K562 (cell line): ENCODE data around the gene TRIM37. TPM values are rescaled to one million over a fixed set of nuclear protein-coding genes. Genes with fewer than 3 reads are reported as not detected.

Experiments
- ELF1 ChIP-seq: fragments of 200-800 bp; sonication (Bioruptor generic); IDR thresholded peaks from 2 replicates; pipeline ENCODE4 v1.6.1; 2016; ENCODE audit warnings: missing genetic modification characterization, missing compliant biosample characterization
- GATAD2A ChIP-seq: fragments of 450-650 bp; IDR thresholded peaks from 2 replicates; pipeline ENCODE4 v1.6.1; 2017
- IRF2 ChIP-seq: sonication (generic); formaldehyde crosslinking; IDR thresholded peaks from 2 replicates; pipeline ENCODE4 v1.8.1; 2022; ENCODE audit warnings: mild to moderate bottlenecking, missing genetic modification reagents
- MEF2A ChIP-seq: IDR thresholded peaks from 2 replicates; pipeline ENCODE4 v1.6.1; 2011; ENCODE audit warnings: low read depth, mild to moderate bottlenecking, low read length, moderate library complexity; ENCODE audit not compliant: control insufficient read depth
- POLR2G ChIP-seq: fragments of 200-400 bp; formaldehyde crosslinking; IDR thresholded peaks from 2 replicates; pipeline ENCODE4 v1.6.1; 2017; ENCODE audit warnings: low read depth, mild to moderate bottlenecking, antibody characterized with exemption, low read length, moderate library complexity
- RBM39 ChIP-seq: fragments of 200-400 bp; formaldehyde crosslinking; optimal IDR thresholded peaks from 2 replicates; pipeline ENCODE3; 2018; ENCODE audit warnings: low read depth, low read length
- SIX5 ChIP-seq, 2 experiments: IDR thresholded peaks; 2 replicates each; pipeline ENCODE4 v1.6.1; 2011; ENCODE audit warnings: low read length in 2 of 2, borderline replicate concordance in 1 of 2, low read depth in 1 of 2, mild to moderate bottlenecking in 1 of 2, moderate library complexity in 1 of 2; ENCODE audit not compliant: insufficient read depth in 1 of 2
- TBP ChIP-seq: optimal IDR thresholded peaks from 2 replicates; pipeline ENCODE3; 2011; ENCODE audit warnings: low read depth, low read length, improper control_type of control experiment
- TEAD4 ChIP-seq, 2 experiments: sonication (generic) in 1 of 2; formaldehyde crosslinking in 1 of 2; IDR thresholded peaks; 2 replicates each; pipeline versions ENCODE4 v1.6.1 to v1.8.0; 2012 to 2022; ENCODE audit warnings: borderline replicate concordance in 1 of 2, inconsistent platforms in 1 of 2, low read length in 1 of 2, mild to moderate bottlenecking in 1 of 2, missing genetic modification reagents in 1 of 2
- ZNF561 ChIP-seq: fragments of 450-650 bp; formaldehyde crosslinking; conservative IDR thresholded peaks from 2 replicates; pipeline ENCODE4 v1.4.0; 2020; ENCODE audit warnings: mild to moderate bottlenecking, moderate library complexity
- polyA plus RNA-seq, 8 experiments: library from polyadenylated mRNA; depleted of rRNA in 4 of 8; stranded (reverse) in 5 of 8; unstranded in 3 of 8; fragments of >200 nt; fragmentation: Nextera tagmentation in 2 of 8; fragmentation: Illumina TruSeq in 1 of 8; extraction: Ambion mirVana in 2 of 8; extraction: Trizol in 1 of 8; gene quantifications; 2 replicates each; pipeline versions ENCODE4 v1.2.1 to v1.2.3, GENCODE V29; 2011 to 2014; ENCODE audit warnings: inconsistent platforms in 1 of 8, missing spikeins in 1 of 8
- total RNA-seq, 7 experiments: library from RNA; depleted of rRNA in 6 of 7; stranded (reverse); fragments of >200 nt in 6 of 7; fragmentation: Illumina TruSeq in 2 of 7; extraction: Trizol in 2 of 7; gene quantifications; 2 replicates each; pipeline versions ENCODE4 v1.2.1 to v1.2.3, GENCODE V29; 2011 to 2021; ENCODE audit warnings: low replicate concordance in 1 of 7
- TF ChIP-seq, protein P1 (sequence below): fragments of 200-600 bp; sonication (generic); IDR thresholded peaks from one replicate; pipeline ENCODE4 v1.6.1; 2012; ENCODE audit warnings: mild to moderate bottlenecking, low read depth, low read length, inconsistent platforms
- TF ChIP-seq, protein P2 (sequence below): fragments of 200-800 bp; sonication (Bioruptor generic); IDR thresholded peaks from 2 replicates; pipeline ENCODE4 v1.6.1; 2017; ENCODE audit warnings: missing genetic modification characterization, missing compliant biosample characterization
- TF ChIP-seq, protein P3 (sequence below): fragments of 250-450 bp; sonication (Bioruptor Pico); IDR thresholded peaks from 2 replicates; pipeline ENCODE4 v1.8.0; 2021; ENCODE audit warnings: borderline replicate concordance, mild to moderate bottlenecking, moderate library complexity; ENCODE audit not compliant: poor library complexity, severe bottlenecking

Gene TRIM37
- total and polyA plus RNA-seq, 9 of the 15 experiments (the other 6 are each of a cell fraction or from before 2014, with no cell fraction given) = 4.5 to 31.4 (median 23.8) TPM

DNA sequence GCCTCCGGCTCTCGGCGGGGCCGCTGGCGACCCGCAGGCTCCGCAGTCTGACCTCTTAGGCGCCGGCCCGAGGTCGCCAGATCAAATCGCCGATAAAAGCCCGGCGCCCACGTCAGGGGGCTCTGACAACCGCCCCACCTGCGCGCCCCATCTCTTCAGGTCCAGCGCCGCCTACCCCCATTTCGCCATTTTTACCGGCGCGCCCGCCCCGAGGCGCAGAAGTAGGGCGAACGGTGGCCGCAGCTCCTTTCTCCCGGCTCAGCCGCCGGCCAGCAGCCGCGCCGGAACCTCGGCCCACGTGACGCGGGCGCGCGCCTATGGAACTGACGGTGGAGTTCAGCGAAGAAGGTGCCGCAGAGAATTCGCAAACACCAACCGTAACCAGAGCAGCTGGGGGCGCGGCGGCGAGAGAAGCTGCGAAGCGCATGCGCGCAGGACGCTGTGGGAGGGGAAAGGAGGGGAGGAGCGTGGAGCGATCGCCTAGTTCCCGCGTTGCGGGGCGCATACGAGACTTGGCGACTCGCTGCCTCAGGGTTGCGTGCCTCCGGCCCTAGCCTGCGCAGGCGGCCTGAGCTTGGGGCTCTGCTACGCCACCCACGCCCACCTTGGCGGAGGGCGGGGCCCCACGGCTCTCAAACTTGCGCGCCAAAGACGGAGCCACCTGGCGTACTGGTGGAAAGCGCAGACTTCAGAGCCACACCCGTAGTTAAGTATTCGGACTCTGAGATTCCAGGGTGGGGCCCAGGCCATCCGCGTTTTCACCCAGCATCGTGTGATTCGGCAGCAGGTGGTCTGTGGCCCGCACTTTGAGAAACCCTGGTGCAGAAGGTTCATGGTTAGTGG, at the start of gene TRIM37 (continued):
- TF ChIP-seq, protein P1, sequence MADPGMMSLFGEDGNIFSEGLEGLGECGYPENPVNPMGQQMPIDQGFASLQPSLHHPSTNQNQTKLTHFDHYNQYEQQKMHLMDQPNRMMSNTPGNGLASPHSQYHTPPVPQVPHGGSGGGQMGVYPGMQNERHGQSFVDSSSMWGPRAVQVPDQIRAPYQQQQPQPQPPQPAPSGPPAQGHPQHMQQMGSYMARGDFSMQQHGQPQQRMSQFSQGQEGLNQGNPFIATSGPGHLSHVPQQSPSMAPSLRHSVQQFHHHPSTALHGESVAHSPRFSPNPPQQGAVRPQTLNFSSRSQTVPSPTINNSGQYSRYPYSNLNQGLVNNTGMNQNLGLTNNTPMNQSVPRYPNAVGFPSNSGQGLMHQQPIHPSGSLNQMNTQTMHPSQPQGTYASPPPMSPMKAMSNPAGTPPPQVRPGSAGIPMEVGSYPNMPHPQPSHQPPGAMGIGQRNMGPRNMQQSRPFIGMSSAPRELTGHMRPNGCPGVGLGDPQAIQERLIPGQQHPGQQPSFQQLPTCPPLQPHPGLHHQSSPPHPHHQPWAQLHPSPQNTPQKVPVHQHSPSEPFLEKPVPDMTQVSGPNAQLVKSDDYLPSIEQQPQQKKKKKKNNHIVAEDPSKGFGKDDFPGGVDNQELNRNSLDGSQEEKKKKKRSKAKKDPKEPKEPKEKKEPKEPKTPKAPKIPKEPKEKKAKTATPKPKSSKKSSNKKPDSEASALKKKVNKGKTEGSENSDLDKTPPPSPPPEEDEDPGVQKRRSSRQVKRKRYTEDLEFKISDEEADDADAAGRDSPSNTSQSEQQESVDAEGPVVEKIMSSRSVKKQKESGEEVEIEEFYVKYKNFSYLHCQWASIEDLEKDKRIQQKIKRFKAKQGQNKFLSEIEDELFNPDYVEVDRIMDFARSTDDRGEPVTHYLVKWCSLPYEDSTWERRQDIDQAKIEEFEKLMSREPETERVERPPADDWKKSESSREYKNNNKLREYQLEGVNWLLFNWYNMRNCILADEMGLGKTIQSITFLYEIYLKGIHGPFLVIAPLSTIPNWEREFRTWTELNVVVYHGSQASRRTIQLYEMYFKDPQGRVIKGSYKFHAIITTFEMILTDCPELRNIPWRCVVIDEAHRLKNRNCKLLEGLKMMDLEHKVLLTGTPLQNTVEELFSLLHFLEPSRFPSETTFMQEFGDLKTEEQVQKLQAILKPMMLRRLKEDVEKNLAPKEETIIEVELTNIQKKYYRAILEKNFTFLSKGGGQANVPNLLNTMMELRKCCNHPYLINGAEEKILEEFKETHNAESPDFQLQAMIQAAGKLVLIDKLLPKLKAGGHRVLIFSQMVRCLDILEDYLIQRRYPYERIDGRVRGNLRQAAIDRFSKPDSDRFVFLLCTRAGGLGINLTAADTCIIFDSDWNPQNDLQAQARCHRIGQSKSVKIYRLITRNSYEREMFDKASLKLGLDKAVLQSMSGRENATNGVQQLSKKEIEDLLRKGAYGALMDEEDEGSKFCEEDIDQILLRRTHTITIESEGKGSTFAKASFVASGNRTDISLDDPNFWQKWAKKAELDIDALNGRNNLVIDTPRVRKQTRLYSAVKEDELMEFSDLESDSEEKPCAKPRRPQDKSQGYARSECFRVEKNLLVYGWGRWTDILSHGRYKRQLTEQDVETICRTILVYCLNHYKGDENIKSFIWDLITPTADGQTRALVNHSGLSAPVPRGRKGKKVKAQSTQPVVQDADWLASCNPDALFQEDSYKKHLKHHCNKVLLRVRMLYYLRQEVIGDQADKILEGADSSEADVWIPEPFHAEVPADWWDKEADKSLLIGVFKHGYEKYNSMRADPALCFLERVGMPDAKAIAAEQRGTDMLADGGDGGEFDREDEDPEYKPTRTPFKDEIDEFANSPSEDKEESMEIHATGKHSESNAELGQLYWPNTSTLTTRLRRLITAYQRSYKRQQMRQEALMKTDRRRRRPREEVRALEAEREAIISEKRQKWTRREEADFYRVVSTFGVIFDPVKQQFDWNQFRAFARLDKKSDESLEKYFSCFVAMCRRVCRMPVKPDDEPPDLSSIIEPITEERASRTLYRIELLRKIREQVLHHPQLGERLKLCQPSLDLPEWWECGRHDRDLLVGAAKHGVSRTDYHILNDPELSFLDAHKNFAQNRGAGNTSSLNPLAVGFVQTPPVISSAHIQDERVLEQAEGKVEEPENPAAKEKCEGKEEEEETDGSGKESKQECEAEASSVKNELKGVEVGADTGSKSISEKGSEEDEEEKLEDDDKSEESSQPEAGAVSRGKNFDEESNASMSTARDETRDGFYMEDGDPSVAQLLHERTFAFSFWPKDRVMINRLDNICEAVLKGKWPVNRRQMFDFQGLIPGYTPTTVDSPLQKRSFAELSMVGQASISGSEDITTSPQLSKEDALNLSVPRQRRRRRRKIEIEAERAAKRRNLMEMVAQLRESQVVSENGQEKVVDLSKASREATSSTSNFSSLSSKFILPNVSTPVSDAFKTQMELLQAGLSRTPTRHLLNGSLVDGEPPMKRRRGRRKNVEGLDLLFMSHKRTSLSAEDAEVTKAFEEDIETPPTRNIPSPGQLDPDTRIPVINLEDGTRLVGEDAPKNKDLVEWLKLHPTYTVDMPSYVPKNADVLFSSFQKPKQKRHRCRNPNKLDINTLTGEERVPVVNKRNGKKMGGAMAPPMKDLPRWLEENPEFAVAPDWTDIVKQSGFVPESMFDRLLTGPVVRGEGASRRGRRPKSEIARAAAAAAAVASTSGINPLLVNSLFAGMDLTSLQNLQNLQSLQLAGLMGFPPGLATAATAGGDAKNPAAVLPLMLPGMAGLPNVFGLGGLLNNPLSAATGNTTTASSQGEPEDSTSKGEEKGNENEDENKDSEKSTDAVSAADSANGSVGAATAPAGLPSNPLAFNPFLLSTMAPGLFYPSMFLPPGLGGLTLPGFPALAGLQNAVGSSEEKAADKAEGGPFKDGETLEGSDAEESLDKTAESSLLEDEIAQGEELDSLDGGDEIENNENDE = peak; percentile 44
- TF ChIP-seq TEAD4 (IDR thresholded peaks at IDR 0.05; ENCODE audit: low read length) = peak; percentile 69
- no peak for TF ChIP-seq TEAD4 (CRISPR knock-in tag; IDR thresholded peaks at IDR 0.05; ENCODE audit: borderline replicate concordance)
- TF ChIP-seq TBP = peak; percentile 56
- TF ChIP-seq GATAD2A = peak; percentile 77
- no peak for TF ChIP-seq RBM39
- TF ChIP-seq, protein P2, sequence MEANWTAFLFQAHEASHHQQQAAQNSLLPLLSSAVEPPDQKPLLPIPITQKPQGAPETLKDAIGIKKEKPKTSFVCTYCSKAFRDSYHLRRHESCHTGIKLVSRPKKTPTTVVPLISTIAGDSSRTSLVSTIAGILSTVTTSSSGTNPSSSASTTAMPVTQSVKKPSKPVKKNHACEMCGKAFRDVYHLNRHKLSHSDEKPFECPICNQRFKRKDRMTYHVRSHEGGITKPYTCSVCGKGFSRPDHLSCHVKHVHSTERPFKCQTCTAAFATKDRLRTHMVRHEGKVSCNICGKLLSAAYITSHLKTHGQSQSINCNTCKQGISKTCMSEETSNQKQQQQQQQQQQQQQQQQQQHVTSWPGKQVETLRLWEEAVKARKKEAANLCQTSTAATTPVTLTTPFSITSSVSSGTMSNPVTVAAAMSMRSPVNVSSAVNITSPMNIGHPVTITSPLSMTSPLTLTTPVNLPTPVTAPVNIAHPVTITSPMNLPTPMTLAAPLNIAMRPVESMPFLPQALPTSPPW = peak; percentile 65
- TF ChIP-seq MEF2A = no peak
- no peak for TF ChIP-seq IRF2 (CRISPR knock-in tag)
- TF ChIP-seq ZNF561 (CRISPR knock-in tag) = no peak
- peak; percentile 61 for TF ChIP-seq ELF1
- TF ChIP-seq SIX5 (IDR thresholded peaks at IDR 0.05; ENCODE audit: borderline replicate concordance in 1 of 2, insufficient read depth in 1 of 2, low read depth in 1 of 2, low read length in 2 of 2) = no peak
- TF ChIP-seq, protein P3, sequence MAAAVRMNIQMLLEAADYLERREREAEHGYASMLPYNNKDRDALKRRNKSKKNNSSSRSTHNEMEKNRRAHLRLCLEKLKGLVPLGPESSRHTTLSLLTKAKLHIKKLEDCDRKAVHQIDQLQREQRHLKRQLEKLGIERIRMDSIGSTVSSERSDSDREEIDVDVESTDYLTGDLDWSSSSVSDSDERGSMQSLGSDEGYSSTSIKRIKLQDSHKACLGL (CRISPR knock-in tag) = peak; percentile 34
- peak; percentile 98 for TF ChIP-seq POLR2G
